Thoracic aorta (tissue), 2 donors: ENCODE results near the gene SURF2. TPM values are rescaled to one million over a fixed set of nuclear protein-coding genes. Genes with fewer than 3 reads are reported as not detected.
"Not testable (repeated sequence)": the region's sequence is repeated elsewhere in the genome, so short reads cannot be mapped to it uniquely, and the experiment has no call there.

ENCODE experiments used
- ATAC-seq: fragments of 150-250 bp; one replicate; pipeline ENCODE4 v1.8.0; 2017; ENCODE audit warnings: low read depth; ENCODE audit not compliant: insufficient number of reproducible peaks, low FRiP score
- DNase-seq: peaks from one replicate; pipeline ENCODE4 v3.0.0-alpha.2; 2020; ENCODE audit warnings: low spot score
- H3K27ac ChIP-seq, 2 donors: fragments of 200-600 bp; sonication (generic); 1 replicate in 1 of 2; 2 replicates in 1 of 2; pipeline ENCODE4 v1.5.1; 2016; ENCODE audit warnings: mild to moderate bottlenecking in 2 of 2, moderate library complexity in 2 of 2
- H3K27me3 ChIP-seq: fragments of 200-600 bp; sonication (generic); replicated peaks from 2 replicates; pipeline ENCODE4 v1.6.0; 2016; ENCODE audit warnings: mild to moderate bottlenecking; ENCODE audit not compliant: insufficient read depth
- H3K36me3 ChIP-seq: fragments of 200-600 bp; sonication (generic); one replicate; pipeline ENCODE4 v1.5.1; 2016
- H3K4me1 ChIP-seq, 2 donors: fragments of 200-600 bp; sonication (generic); 1 replicate in 1 of 2; 2 replicates in 1 of 2; pipeline versions ENCODE4 v1.5.1 to v1.6.0; 2016; ENCODE audit warnings: low read depth in 2 of 2, mild to moderate bottlenecking in 1 of 2; ENCODE audit not compliant: control insufficient read depth in 1 of 2
- H3K4me3 ChIP-seq: fragments of 200-600 bp; sonication (generic); 2 replicates; pipeline ENCODE4 v1.5.1; 2016; ENCODE audit warnings: mild to moderate bottlenecking
- H3K9me3 ChIP-seq: fragments of 200-600 bp; sonication (generic); 2 replicates; pipeline ENCODE4 v1.5.1; 2016
- total RNA-seq, 2 donors: library from RNA; depleted of rRNA; stranded (reverse); fragments of >200 nt; gene quantifications; one replicate each; pipeline versions ENCODE4 v1.1.0 to v1.2.3, GENCODE V29; 2016
- TF ChIP-seq, protein P1 (sequence below): fragments of 200-600 bp; sonication (generic); IDR thresholded peaks from one replicate; pipeline ENCODE4 v1.5.1; 2019; ENCODE audit warnings: antibody characterized with exemption

Gene SURF2
- total RNA-seq, 2 donors from 2014 or later, result 7.0 to 13.3 TPM

DNA sequence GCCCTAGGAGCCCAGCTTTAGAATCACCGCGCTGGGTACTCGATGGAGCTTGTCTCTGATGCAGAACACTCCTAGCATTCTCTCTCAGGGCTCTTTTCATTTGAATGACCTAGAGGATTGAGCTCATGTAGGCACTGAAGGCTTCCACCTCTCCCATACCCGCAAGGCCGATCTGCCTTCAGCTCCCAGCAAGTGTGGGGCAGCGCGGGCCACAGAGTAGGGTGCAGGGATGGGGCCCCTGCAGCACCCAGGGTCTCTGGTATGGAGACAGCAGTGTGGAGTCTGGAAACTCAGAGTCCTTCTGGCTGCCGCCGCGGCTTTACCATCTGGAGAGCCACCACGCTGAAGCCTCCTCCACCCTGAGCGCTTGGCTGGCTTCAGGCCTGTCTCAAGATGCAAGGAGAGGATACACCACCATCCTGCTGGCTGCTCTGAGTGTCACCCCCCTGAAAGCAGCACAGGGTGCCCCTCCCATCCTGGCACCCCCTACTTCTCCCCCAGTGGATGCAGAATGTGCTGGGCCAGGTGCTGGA lies 32.7 kb downstream of the SURF2 start:
- Histone ChIP-seq H3K9me3 (no peaks in the 10 kb centered on the region), H3K27me3 (no peaks in the 10 kb centered on the region), H3K4me1 (no peaks in the 10 kb centered on the region), H3K36me3 (no peaks in the 10 kb centered on the region), H3K27ac (no peak overlapping the region), H3K4me3 (no peak overlapping the region)
- DNase-seq, result no peak
- TF ChIP-seq, protein P1, sequence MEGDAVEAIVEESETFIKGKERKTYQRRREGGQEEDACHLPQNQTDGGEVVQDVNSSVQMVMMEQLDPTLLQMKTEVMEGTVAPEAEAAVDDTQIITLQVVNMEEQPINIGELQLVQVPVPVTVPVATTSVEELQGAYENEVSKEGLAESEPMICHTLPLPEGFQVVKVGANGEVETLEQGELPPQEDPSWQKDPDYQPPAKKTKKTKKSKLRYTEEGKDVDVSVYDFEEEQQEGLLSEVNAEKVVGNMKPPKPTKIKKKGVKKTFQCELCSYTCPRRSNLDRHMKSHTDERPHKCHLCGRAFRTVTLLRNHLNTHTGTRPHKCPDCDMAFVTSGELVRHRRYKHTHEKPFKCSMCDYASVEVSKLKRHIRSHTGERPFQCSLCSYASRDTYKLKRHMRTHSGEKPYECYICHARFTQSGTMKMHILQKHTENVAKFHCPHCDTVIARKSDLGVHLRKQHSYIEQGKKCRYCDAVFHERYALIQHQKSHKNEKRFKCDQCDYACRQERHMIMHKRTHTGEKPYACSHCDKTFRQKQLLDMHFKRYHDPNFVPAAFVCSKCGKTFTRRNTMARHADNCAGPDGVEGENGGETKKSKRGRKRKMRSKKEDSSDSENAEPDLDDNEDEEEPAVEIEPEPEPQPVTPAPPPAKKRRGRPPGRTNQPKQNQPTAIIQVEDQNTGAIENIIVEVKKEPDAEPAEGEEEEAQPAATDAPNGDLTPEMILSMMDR, result no peak
- no peak for ATAC-seq

DNA sequence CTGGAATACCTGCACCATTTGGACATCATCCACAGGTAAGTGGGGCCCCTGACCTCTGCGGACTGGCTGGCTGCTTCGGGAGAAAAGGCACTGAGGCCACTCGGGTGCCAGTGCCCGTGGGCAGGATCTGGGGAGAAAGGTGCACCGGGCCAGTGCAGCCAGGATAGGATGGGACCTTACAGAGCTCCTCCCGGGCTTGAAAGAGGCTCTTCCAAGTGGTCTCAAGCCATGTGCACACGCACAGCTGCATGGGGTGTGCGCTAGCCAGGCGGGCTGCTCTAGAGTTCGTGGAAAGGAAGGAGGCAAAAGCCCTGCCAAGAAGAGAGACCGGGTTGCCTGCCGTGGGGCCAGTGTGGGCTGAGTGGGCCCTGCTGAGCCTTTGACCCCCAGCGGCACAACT lies 33.2 kb downstream of the SURF2 start:
- Histone ChIP-seq H3K27ac (no peak overlapping the region), H3K4me1 (no peaks in the 10 kb centered on the region), H3K27me3 (no peaks in the 10 kb centered on the region), H3K9me3 (no peaks in the 10 kb centered on the region), H3K36me3 (no peaks in the 10 kb centered on the region), H3K4me3 (no peak overlapping the region)
- DNase-seq (no peak), ATAC-seq (no peak)
- TF ChIP-seq, protein P1, result no peak

DNA sequence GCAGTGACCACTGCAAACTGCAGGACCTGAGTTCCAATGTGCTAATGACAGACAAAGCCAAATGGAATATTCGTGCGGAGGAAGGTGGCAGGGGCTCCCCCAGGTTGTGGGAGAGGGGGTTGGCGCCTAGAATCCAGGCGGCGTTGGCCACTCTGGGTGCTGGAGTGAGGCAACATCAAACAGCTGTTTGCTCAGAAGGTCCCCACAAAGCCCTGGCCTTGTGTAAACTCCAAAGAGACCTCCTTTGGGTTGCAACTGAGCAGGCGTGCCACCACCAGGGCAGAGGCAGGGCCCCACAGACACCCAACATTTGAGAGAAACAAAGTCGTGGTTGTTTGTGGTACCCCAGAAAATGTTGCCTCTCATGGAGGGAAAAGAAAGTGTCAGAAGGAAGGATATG lies 34.4 kb downstream of the SURF2 start:
- ATAC-seq, result no peak
- DNase-seq, result no peak
- no peaks in the 10 kb centered on the region for H3K36me3 ChIP-seq
- H3K27me3 ChIP-seq, result no peaks in the 10 kb centered on the region
- TF ChIP-seq, protein P1, result no peak
- H3K9me3 ChIP-seq, result no peaks in the 10 kb centered on the region
- no peak overlapping the region for H3K4me3 ChIP-seq
- H3K4me1 ChIP-seq, result no peaks in the 10 kb centered on the region
- no peak overlapping the region for H3K27ac ChIP-seq

DNA sequence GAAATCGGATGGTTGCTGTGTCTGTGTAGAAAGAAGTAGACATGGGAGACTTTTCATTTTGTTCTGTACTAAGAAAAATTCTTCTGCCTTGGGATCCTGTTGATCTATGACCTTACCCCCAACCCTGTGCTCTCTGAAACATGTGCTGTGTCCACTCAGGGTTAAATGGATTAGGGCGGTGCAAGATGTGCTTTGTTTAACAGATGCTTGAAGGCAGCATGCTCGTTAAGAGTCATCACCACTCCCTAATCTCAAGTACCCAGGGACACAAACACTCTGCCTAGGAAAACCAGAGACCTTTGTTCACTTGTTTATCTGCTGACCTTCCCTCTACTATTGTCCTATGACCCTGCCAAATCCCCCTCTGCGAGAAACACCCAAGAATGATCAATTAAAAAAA lies 35.1 kb downstream of the SURF2 start:
- not testable (repeated sequence) for H3K27ac ChIP-seq, H3K4me1 ChIP-seq, ATAC-seq, DNase-seq, H3K36me3 ChIP-seq, H3K4me3 ChIP-seq, H3K9me3 ChIP-seq, H3K27me3 ChIP-seq

DNA sequence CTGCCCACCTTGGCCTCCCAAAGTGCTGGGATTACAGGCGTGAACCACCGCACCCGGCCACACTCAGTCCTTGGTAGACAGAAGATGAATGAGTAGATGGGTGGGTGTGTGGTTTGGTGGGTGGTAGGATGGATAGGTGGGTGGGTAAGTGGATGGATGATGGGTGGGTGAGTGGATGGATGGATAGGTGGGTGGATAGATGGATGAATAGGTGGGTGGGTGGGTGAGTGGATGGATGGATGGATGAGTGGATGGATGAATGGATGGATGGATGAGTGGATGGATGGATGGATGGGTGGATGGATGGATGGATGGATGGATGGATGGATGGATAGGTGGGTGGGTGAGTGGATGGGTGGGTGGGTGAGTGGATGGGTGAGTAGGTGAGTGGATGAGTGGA lies 36.0 kb downstream of the SURF2 start:
- ATAC-seq, result not testable (repeated sequence)

DNA sequence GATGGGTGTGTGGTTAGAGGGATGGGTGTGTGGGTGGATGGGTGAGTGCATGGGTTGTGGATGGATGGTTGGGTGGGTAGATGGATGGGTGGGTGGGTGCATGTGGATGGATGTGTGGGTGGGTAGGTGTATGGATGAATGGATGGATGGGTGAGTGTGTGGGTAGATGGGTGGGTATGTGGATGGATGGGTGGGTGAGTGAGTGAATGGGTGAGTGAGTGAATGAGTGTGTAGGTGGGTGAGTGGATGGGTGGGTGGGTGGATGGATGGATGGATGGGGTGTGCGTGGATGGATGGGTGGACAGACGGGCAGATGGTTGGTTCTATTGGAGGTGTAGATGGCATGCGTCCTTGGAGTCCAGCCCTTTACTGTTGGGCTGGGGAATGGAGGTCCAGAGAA lies 37.0 kb downstream of the SURF2 start:
- H3K27me3 ChIP-seq, result no peaks in the 10 kb centered on the region
- no peak for ATAC-seq

More for the DNA sequence above, 36.0 kb downstream of the SURF2 start:
- not testable (repeated sequence) for H3K4me1 ChIP-seq, DNase-seq, H3K27me3 ChIP-seq, H3K27ac ChIP-seq, H3K9me3 ChIP-seq, H3K36me3 ChIP-seq, H3K4me3 ChIP-seq

More for the DNA sequence above, 37.0 kb downstream of the SURF2 start:
- Histone ChIP-seq H3K36me3 (no peaks in the 10 kb centered on the region), H3K27ac (no peak overlapping the region), H3K9me3 (no peaks in the 10 kb centered on the region), H3K4me3 (no peak overlapping the region), H3K4me1 (no peaks in the 10 kb centered on the region)
- no peak for DNase-seq
- TF ChIP-seq, protein P1, result no peak
